T-cell (primary cell): ENCODE measurements around the gene USP17L5. TPM values are rescaled to one million over a fixed set of nuclear protein-coding genes. Genes with fewer than 3 reads are reported as not detected.
"Not testable (repeated sequence)": the region's sequence is repeated elsewhere in the genome, so short reads cannot be mapped to it uniquely, and the experiment has no call there.

ENCODE experiments used
- ATAC-seq, 4 experiments: fragments of 200-7000 bp in 3 of 4; fragments of 150-1000 bp in 1 of 4; cut with Tn5 transposase; replicated peaks in 1 of 4; 1 replicate in 3 of 4; 2 replicates in 1 of 4; pipeline ENCODE4 v1.10.0; 2021; ENCODE audit warnings: moderate library complexity in 3 of 4, mild to moderate bottlenecking in 2 of 4, moderate number of reproducible peaks in 1 of 4
- CTCF ChIA-PET, 2 donors: fragments of 300-600 bp; sonication (Branson Sonifier 250); formaldehyde crosslinking; loops; one replicate each; lab custom pipeline; 2022; ENCODE audit warnings: antibody characterized with exemption in 2 of 2; lab: Charles Lee
- POLR2A ChIA-PET, 2 donors: fragments of 300-600 bp; sonication (Branson Sonifier 250); formaldehyde crosslinking; loops; one replicate each; lab custom pipeline; 2022; ENCODE audit warnings: antibody characterized with exemption in 2 of 2; lab: Charles Lee
- DNase-seq, 35 experiments: peaks; one replicate each; pipeline versions ENCODE4 v3.0.0 to v3.0.0-alpha.2; 2013 to 2023
- H3K27ac ChIP-seq: one replicate; pipeline ENCODE4 v1.5.1; 2013; ENCODE audit warnings: low read length
- H3K27me3 ChIP-seq, 2 experiments: replicated peaks in 1 of 2; 1 replicate in 1 of 2; 2 replicates in 1 of 2; pipeline versions ENCODE4 v1.6.1 to v1.7.0; 2013; ENCODE audit warnings: low read length in 1 of 2, mixed read lengths in 1 of 2; ENCODE audit not compliant: control insufficient read depth in 2 of 2, insufficient read depth in 2 of 2; ENCODE audit errors: extremely low read depth in 1 of 2
- H3K36me3 ChIP-seq, 2 donors: 1 replicate in 1 of 2; 2 replicates in 1 of 2; pipeline versions ENCODE4 v1.6.1 to v1.7.0; 2013; ENCODE audit warnings: low read length in 1 of 2; ENCODE audit not compliant: control insufficient read depth in 2 of 2, insufficient read depth in 1 of 2; ENCODE audit errors: extremely low read depth in 1 of 2
- H3K4me1 ChIP-seq, 2 experiments: 1 replicate in 1 of 2; 2 replicates in 1 of 2; pipeline versions ENCODE4 v1.6.1 to v1.7.0; 2013; ENCODE audit warnings: low read length in 2 of 2, mixed read lengths in 1 of 2; ENCODE audit not compliant: insufficient read depth in 2 of 2, control insufficient read depth in 1 of 2; ENCODE audit errors: extremely low read depth in 1 of 2
- H3K4me3 ChIP-seq, 2 donors: 1 replicate in 1 of 2; 2 replicates in 1 of 2; pipeline versions ENCODE4 v1.5.1 to v1.7.0; 2013; ENCODE audit warnings: mild to moderate bottlenecking in 2 of 2, low read length in 1 of 2, moderate library complexity in 1 of 2; ENCODE audit not compliant: control insufficient read depth in 1 of 2; ENCODE audit errors: extremely low read depth in 1 of 2
- H3K9me3 ChIP-seq: 2 replicates; pipeline ENCODE4 v1.7.0; 2013
- H3K27ac Mint-ChIP-seq, 2 donors: one replicate each; pipeline ENCODE4 v1.8.0; 2020 to 2021; ENCODE audit warnings: mild to moderate bottlenecking in 2 of 2, mixed read lengths in 2 of 2
- H3K27me3 Mint-ChIP-seq, 2 donors: one replicate each; pipeline ENCODE4 v1.8.0; 2021 to 2022; ENCODE audit warnings: mixed read lengths in 2 of 2
- H3K36me3 Mint-ChIP-seq: one replicate; pipeline ENCODE4 v1.8.0; 2021; ENCODE audit warnings: mixed read lengths
- H3K4me1 Mint-ChIP-seq, 3 donors: one replicate each; pipeline ENCODE4 v1.8.0; 2020 to 2022; ENCODE audit warnings: mixed read lengths in 3 of 3, mild to moderate bottlenecking in 1 of 3
- H3K4me3 Mint-ChIP-seq, 3 donors: one replicate each; pipeline ENCODE4 v1.8.0; 2020 to 2022; ENCODE audit warnings: mild to moderate bottlenecking in 3 of 3, mixed read lengths in 3 of 3, moderate library complexity in 3 of 3
- H3K9me3 Mint-ChIP-seq, 3 donors: one replicate each; pipeline ENCODE4 v1.8.0; 2020 to 2022; ENCODE audit warnings: mixed read lengths in 3 of 3
- WGBS: methylation state at CpG from one replicate; pipeline ENCODE4 v1.1.5; 2013; ENCODE audit warnings: missing lambda C conversion rate; ENCODE audit not compliant: insufficient coverage; 5-methylcytosine and 5-hydroxymethylcytosine counted together
- total RNA-seq, 35 experiments: library from RNA in 6 of 35; stranded (reverse) in 6 of 35; fragments of 120-200 nt in 1 of 35; gene quantifications; one replicate each; pipeline versions ENCODE4 v1.2.1 to v1.2.4 and lab custom pipeline; 2013 to 2026

USP17L5 gene
- total RNA-seq, 5 donors from 2014 or later (not counting 1 experiment from before 2014, with no cell fraction given): not detected

- ATAC-seq, H3K36me3 ChIP-seq, POLR2A ChIA-PET, H3K9me3 Mint-ChIP-seq, H3K27ac Mint-ChIP-seq, CTCF ChIA-PET, H3K36me3 Mint-ChIP-seq, H3K4me3 ChIP-seq, H3K27ac ChIP-seq, H3K4me3 Mint-ChIP-seq, H3K4me1 Mint-ChIP-seq, H3K27me3 ChIP-seq, H3K9me3 ChIP-seq, DNase-seq, H3K27me3 Mint-ChIP-seq, H3K4me1 ChIP-seq: not testable (repeated sequence)
- no CpG with 5 or more reads among the region's 2 CpGs for WGBS
These were observed 49.8 kb downstream of the USP17L5 start for GRCh38 chr4:9389001-9389400.

Other genes starting within 250 kb of the USP17L5 start
- not detected for gene FAM90A26, start 169.0 kb upstream of the USP17L5 start, total RNA-seq
- not detected for gene USP17L10, start 128.7 kb upstream of the USP17L5 start, total RNA-seq
- not detected for gene USP17L11, start 124.0 kb upstream of the USP17L5 start, total RNA-seq
- not detected for gene USP17L12, start 119.3 kb upstream of the USP17L5 start, total RNA-seq
- not detected for gene USP17L13, start 114.5 kb upstream of the USP17L5 start, total RNA-seq
- under 1 TPM in 1 of 5 donors, not detected in 4; 0.20 TPM for gene USP17L15, start 105.0 kb upstream of the USP17L5 start, total RNA-seq
- gene USP17L17, start 95.5 kb upstream of the USP17L5 start, total RNA-seq: not detected
- gene USP17L18, start 90.8 kb upstream of the USP17L5 start, total RNA-seq: not detected
- gene USP17L19, start 86.0 kb upstream of the USP17L5 start, total RNA-seq: not detected
- not detected for gene USP17L20, start 81.3 kb upstream of the USP17L5 start, total RNA-seq
- gene USP17L21, start 76.5 kb upstream of the USP17L5 start, total RNA-seq: not detected
- not detected for gene USP17L22, start 71.8 kb upstream of the USP17L5 start, total RNA-seq
- not detected for gene USP17L24, start 14.2 kb upstream of the USP17L5 start, total RNA-seq
- gene USP17L25, start 9.5 kb upstream of the USP17L5 start, total RNA-seq: not detected
- gene USP17L26, start 4.7 kb upstream of the USP17L5 start, total RNA-seq: not detected
- not detected for gene USP17L27, start 4.7 kb downstream of the USP17L5 start, total RNA-seq
- gene USP17L28, start 9.5 kb downstream of the USP17L5 start, total RNA-seq: not detected
- gene USP17L29, start 14.2 kb downstream of the USP17L5 start, total RNA-seq: not detected
- not detected for gene USP17L30, start 23.7 kb downstream of the USP17L5 start, total RNA-seq
- gene DEFB131A, start 105.0 kb downstream of the USP17L5 start, total RNA-seq: not detected